ENCODE data around the gene ANO8.
A peak's percentile ranks its signal among the peaks of the same experiment; 100 is the strongest.

DNA sequence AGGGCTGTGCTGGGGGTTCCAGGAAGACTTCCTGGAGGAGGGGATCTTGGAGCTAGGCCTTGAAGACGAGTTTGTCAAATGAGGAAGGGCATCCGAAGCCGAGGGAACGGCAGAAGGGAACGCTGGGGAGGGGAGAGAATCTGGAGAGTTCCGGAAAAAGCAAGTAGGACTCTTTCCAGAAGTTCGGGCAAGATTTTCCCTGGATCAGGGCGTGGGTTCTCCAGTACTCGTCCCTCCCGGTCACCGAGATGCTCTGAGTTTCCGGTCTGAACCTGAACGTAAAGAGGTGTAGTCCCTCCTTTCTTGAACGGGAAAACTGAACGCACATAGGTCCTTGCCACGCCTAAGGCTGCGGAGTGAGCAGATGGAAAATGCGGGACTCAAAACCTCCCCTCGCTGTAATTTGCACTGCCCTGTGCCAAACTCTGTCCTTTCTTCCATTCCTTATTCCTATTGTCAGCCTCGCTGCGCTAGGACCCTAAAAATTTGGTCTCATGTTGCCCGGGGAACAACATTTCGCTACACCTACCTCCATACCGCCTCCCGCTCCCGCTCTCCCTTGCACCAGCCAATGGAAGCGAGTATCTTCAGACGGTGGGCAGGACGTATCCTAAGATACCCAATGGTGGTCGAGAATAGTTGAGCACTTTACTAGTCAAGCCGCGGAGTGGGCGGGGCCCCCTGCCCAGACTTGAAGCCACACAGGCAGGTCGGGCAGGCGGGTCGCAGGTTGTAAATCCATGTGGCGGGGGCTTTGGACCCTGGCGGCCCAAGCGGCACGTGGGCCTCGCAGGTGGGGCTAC, 2.4 kb upstream of the ANO8 start, which contains the start of gene GTPBP3:
- TF ChIP-seq POLR2A (IDR thresholded peaks at IDR 0.05) (peak; percentile 8 to 25), POLR2AphosphoS5 (IDR thresholded peaks at IDR 0.05) (peak; percentile 25), EP300 (IDR thresholded peaks at IDR 0.05) (no peak)
- TF ChIP-seq, protein P1, sequence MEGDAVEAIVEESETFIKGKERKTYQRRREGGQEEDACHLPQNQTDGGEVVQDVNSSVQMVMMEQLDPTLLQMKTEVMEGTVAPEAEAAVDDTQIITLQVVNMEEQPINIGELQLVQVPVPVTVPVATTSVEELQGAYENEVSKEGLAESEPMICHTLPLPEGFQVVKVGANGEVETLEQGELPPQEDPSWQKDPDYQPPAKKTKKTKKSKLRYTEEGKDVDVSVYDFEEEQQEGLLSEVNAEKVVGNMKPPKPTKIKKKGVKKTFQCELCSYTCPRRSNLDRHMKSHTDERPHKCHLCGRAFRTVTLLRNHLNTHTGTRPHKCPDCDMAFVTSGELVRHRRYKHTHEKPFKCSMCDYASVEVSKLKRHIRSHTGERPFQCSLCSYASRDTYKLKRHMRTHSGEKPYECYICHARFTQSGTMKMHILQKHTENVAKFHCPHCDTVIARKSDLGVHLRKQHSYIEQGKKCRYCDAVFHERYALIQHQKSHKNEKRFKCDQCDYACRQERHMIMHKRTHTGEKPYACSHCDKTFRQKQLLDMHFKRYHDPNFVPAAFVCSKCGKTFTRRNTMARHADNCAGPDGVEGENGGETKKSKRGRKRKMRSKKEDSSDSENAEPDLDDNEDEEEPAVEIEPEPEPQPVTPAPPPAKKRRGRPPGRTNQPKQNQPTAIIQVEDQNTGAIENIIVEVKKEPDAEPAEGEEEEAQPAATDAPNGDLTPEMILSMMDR (IDR thresholded peaks at IDR 0.05) = no peak
